Gastrocnemius medialis (tissue), 4 donors: ENCODE data around the gene MALRD1.

Source experiments
- CTCF ChIP-seq, 5 experiments: fragments of 450-650 bp in 3 of 5; fragments of 200-600 bp in 2 of 5; sonication (generic) in 2 of 5; IDR thresholded peaks in 4 of 5; conservative IDR thresholded peaks in 1 of 5; 1 replicate in 4 of 5; 2 replicates in 1 of 5; pipeline ENCODE4 v1.5.1; 2016 to 2019; ENCODE audit warnings: antibody characterized with exemption in 5 of 5, mild to moderate bottlenecking in 3 of 5, moderate library complexity in 3 of 5
- POLR2A ChIP-seq, 2 donors: fragments of 450-650 bp; IDR thresholded peaks; one replicate each; pipeline ENCODE4 v1.6.1; 2017; ENCODE audit warnings: antibody characterized with exemption in 2 of 2, mild to moderate bottlenecking in 2 of 2, moderate library complexity in 2 of 2

DNA sequence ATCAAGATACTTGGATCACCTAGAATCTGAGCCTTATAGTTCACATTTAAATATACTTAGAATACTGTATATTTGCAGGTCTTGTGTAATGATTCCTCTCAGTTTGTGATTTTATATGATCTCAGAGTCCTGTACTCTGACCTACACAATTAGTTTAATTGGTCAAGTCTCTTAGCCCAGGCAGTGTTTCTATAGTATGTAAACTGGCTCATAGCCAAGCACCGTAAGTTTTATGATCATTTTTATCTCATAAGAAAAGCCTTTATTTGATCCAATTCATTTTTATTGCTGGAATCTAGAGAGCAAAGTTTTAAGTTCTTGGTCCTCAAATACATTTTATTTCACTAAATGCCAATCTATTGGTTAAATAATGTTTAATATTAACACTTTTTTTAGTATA is 242.2 kb downstream of the MALRD1 start:
- TF ChIP-seq CTCF (IDR thresholded peaks at IDR 0.05 in 4 of 5, conservative IDR thresholded peaks at IDR 0.05 in 1 of 5) (no peak), POLR2A (IDR thresholded peaks at IDR 0.05) (no peak)
